Astrocyte of the hippocampus (primary cell): Measurements from ENCODE around the gene CDNF.

ENCODE experiments used
- DNase-seq: peaks from one replicate; pipeline ENCODE4 v3.0.0; 2011; ENCODE audit warnings: low read depth, low spot score

The CDNF gene

GRCh38 chr10:14798636-14799035, 39.2 kb downstream of the CDNF start:
- no peak for DNase-seq

GRCh38 chr10:14787938-14788337, 49.9 kb downstream of the CDNF start:
- no peak for DNase-seq

- DNase-seq: no peak
These were observed 53.3 kb downstream of the CDNF start for GRCh38 chr10:14784459-14785055.

- no peak for DNase-seq
These were observed 55.0 kb downstream of the CDNF start for GRCh38 chr10:14782691-14783363.

GRCh38 chr10:14781763-14782162, 56.1 kb downstream of the CDNF start:
- no peak for DNase-seq

GRCh38 chr10:14779001-14779651, 58.7 kb downstream of the CDNF start:
- peak; percentile 11 for DNase-seq

- no peak for DNase-seq
These were observed 61.3 kb downstream of the CDNF start for GRCh38 chr10:14776546-14776945.

GRCh38 chr10:14775656-14776055, 62.2 kb downstream of the CDNF start:
- DNase-seq: no peak

- DNase-seq: no peak
These were observed 63.0 kb downstream of the CDNF start, which contains the start of gene FAM107B for GRCh38 chr10:14774797-14775196. Gene FAM107B, minus strand, starts transcription at chr10:14774897. Its CDS starts 234 bp downstream, at chr10:14774663.

- DNase-seq: no peak
These were observed 63.6 kb downstream of the CDNF start for GRCh38 chr10:14774214-14774580.

GRCh38 chr10:14773551-14774213, 64.2 kb downstream of the CDNF start:
- no peak for DNase-seq

GRCh38 chr10:14772399-14772798, 65.4 kb downstream of the CDNF start:
- no peak for DNase-seq

GRCh38 chr10:14770927-14771326, 66.9 kb downstream of the CDNF start:
- DNase-seq: no peak
